ENCODE results near the gene PCNX3. TPM values are rescaled to one million over a fixed set of nuclear protein-coding genes. Genes with fewer than 3 reads are reported as not detected.

Gene PCNX3
- total and polyA plus RNA-seq, 10 of the 15 experiments (the other 5 are each of a cell fraction or from before 2014, with no cell fraction given), result 0.03 to 46.6 (median 8.4) TPM

- TF ChIP-seq, protein P1, sequence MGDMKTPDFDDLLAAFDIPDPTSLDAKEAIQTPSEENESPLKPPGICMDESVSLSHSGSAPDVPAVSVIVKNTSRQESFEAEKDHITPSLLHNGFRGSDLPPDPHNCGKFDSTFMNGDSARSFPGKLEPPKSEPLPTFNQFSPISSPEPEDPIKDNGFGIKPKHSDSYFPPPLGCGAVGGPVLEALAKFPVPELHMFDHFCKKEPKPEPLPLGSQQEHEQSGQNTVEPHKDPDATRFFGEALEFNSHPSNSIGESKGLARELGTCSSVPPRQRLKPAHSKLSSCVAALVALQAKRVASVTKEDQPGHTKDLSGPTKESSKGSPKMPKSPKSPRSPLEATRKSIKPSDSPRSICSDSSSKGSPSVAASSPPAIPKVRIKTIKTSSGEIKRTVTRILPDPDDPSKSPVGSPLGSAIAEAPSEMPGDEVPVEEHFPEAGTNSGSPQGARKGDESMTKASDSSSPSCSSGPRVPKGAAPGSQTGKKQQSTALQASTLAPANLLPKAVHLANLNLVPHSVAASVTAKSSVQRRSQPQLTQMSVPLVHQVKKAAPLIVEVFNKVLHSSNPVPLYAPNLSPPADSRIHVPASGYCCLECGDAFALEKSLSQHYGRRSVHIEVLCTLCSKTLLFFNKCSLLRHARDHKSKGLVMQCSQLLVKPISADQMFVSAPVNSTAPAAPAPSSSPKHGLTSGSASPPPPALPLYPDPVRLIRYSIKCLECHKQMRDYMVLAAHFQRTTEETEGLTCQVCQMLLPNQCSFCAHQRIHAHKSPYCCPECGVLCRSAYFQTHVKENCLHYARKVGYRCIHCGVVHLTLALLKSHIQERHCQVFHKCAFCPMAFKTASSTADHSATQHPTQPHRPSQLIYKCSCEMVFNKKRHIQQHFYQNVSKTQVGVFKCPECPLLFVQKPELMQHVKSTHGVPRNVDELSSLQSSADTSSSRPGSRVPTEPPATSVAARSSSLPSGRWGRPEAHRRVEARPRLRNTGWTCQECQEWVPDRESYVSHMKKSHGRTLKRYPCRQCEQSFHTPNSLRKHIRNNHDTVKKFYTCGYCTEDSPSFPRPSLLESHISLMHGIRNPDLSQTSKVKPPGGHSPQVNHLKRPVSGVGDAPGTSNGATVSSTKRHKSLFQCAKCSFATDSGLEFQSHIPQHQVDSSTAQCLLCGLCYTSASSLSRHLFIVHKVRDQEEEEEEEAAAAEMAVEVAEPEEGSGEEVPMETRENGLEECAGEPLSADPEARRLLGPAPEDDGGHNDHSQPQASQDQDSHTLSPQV (IDR thresholded peaks at IDR 0.05), result no peak
- TF ChIP-seq BACH1 (IDR thresholded peaks at IDR 0.05; ENCODE audit: borderline replicate concordance), result no peak
These were observed 25.9 kb upstream of the PCNX3 start (continued) for GRCh38 chr11:65589444-65590239.

DNA sequence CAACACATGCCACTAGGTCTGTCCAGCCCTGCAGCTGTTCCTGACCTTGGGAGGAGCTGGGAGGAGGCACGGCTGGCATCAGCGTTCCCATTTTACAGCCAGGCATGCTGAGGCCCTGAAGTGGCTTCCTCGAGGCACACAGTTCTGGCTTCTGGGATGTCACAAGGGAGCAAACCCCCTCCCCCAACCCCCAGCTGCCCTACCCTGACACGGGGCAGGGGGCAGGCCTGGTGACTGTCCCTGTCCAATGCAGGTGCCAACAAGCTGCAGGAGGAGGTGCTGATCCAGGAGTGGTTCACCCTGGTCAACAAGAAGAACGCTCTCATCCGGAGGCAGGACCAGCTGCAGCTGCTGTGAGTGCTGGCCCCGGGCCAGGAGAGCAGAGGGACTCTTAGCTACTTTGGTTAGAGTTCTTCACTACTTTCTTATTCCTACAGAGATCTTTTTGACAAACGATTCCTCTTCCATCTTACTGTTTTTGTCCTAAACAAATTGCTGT lies 25.3 kb upstream of the PCNX3 start:
- RAD21 ChIA-PET (ENCODE audit: unreplicated experiment), result interaction anchor here (0.6 to 6.5 kb wide), 8 partner anchors 14 to 93 kb away, joined by 3 to 132 read pairs (median 10); partner anchors contain the start of genes EHBP1L1, FAM89B, PCNX3 and ZNRD2

More for the DNA sequence above, 25.3 kb upstream of the PCNX3 start:
- POLR2A ChIA-PET, result interaction anchor here (0.7 to 6.0 kb wide), 10 partner anchors 13 to 171 kb away, joined by 3 to 129 read pairs (median 4); partner anchors contain the start of genes EHBP1L1, FAM89B, MAP3K11 and SIPA1
- in situ Hi-C loops (cut with MboI), result no loop called here
- Histone ChIP-seq H3K4me1 (ENCODE audit: control insufficient read depth, insufficient read depth, low read length) (peaks cover 45% of the 10 kb centered on the region), H3K4me3 (no peak overlapping the region), H3K9me3 (replicated peaks; ENCODE audit: control insufficient read depth, insufficient read depth, low read length) (no peaks in the 10 kb centered on the region), H3K36me3 (ENCODE audit: control insufficient read depth in 2 of 2, insufficient read depth in 2 of 2, low read length in 1 of 2) (peaks cover 2 to 8% of the 10 kb centered on the region in 2 experiments; a peak in 3 of 4 replicates), H3K79me2 (ENCODE audit: control insufficient read depth, insufficient read depth, low read length) (peaks cover 16% of the 10 kb centered on the region), H2AFZ (ENCODE audit: control insufficient read depth, low read depth, low read length) (no peak overlapping the region), H3K27me3 (replicated peaks in 1 of 2; ENCODE audit: control insufficient read depth in 2 of 2, insufficient read depth in 2 of 2, low read length in 1 of 2) (no peaks in the 10 kb centered on the region), H4K20me1 (ENCODE audit: control insufficient read depth, insufficient read depth) (no peaks in the 10 kb centered on the region), H3K9ac (ENCODE audit: control insufficient read depth, insufficient read depth, low read length) (no peak overlapping the region), H3K27ac (ENCODE audit: control insufficient read depth, insufficient read depth) (no peak overlapping the region), H3K4me2 (ENCODE audit: control insufficient read depth, insufficient read depth) (no peak overlapping the region)
- FAIRE-seq (no peak), DNase-seq (ENCODE audit: low read depth, low spot score) (no peak), ATAC-seq (no peak)
- intact Hi-C loops (cut with micrococcal nuclease; ENCODE audit: unreplicated experiment), result no loop called here
- TF ChIP-seq YBX1 (IDR thresholded peaks at IDR 0.05), result no peak
- TF ChIP-seq HDGF (IDR thresholded peaks at IDR 0.05), result peak; percentile 10
- CTCF ChIA-PET, result interaction anchor here (0.6 to 5.9 kb wide), 10 partner anchors 13 to 63 kb away, joined by 3 to 130 read pairs (median 7); partner anchors contain the start of genes EHBP1L1, FAM89B, MAP3K11 and PCNX3
- SMC1A ChIA-PET (ENCODE audit: uncharacterized antibody, unreplicated experiment), result interaction anchor here (1.0 to 6.2 kb wide), 9 partner anchors 8 to 227 kb away, joined by 3 to 93 read pairs (median 7); partner anchors contain the start of genes EHBP1L1, FAM89B and PCNX3
- WGBS (ENCODE audit: insufficient coverage, insufficient replicate concordance, low lambda C conversion rate, missing lambda C conversion rate), result 66% methylated on average over 8 of the region's 8 CpGs
- no TSS peak for BruUV-seq (replicated peaks)
